GM10266 (cell line): Measurements from ENCODE around the gene MAPK8.

ENCODE experiments used
- DNase-seq: peaks from one replicate; pipeline ENCODE4 v3.0.0; 2012; ENCODE audit errors: extremely low spot score
- CTCF ChIP-seq: IDR thresholded peaks from 2 replicates; pipeline ENCODE4 v1.5.1; 2012; ENCODE audit warnings: mild to moderate bottlenecking, low read depth; ENCODE audit not compliant: control insufficient read depth, insufficient read depth; ENCODE audit errors: missing control alignments

The MAPK8 gene

GRCh38 chr10:48447356-48448215 is 141.1 kb downstream of the MAPK8 start:
- TF ChIP-seq CTCF = no peak
- DNase-seq = peak; percentile 16

GRCh38 chr10:48448796-48449195 is 142.3 kb downstream of the MAPK8 start:
- no peak for TF ChIP-seq CTCF
- DNase-seq = peak; percentile 26

- peak; percentile 27 for DNase-seq
- TF ChIP-seq CTCF = no peak
Measured at GRCh38 chr10:48449501-48450232, 143.2 kb downstream of the MAPK8 start.

- no peak for TF ChIP-seq CTCF
Measured at GRCh38 chr10:48450233-48450740, 143.8 kb downstream of the MAPK8 start.

GRCh38 chr10:48450741-48451466 is 144.4 kb downstream of the MAPK8 start:
- DNase-seq = peak; percentile 15

More at GRCh38 chr10:48450233-48450740, 143.8 kb downstream of the MAPK8 start:
- peak; percentile 22 for DNase-seq

More at GRCh38 chr10:48450741-48451466, 144.4 kb downstream of the MAPK8 start:
- no peak for TF ChIP-seq CTCF
